Neuronal stem cell (in vitro differentiated cells): Measurements from ENCODE around the gene IDH2.
A peak's percentile ranks its signal among the peaks of the same experiment; 100 is the strongest.
"Not testable (repeated sequence)": the region's sequence is repeated elsewhere in the genome, so short reads cannot be mapped to it uniquely, and the experiment has no call there.

Experiments used
- DNase-seq: peaks from one replicate; pipeline ENCODE4 v3.0.0-alpha.2; 2013; ENCODE audit warnings: low spot score
- H2AFZ ChIP-seq: one replicate; pipeline ENCODE4 v1.6.1; 2013; ENCODE audit warnings: mild to moderate bottlenecking, low read length, inconsistent platforms
- H2AK5ac ChIP-seq: 2 replicates; pipeline ENCODE4 v1.6.1; 2013; ENCODE audit warnings: low read depth, mild to moderate bottlenecking, inconsistent platforms, low read length, moderate library complexity, mixed read lengths
- H2BK120ac ChIP-seq: 2 replicates; pipeline ENCODE4 v1.6.1; 2013; ENCODE audit warnings: low read depth, mild to moderate bottlenecking, inconsistent platforms, low read length, moderate library complexity, mixed read lengths
- H2BK12ac ChIP-seq: one replicate; pipeline ENCODE4 v1.6.1; 2013; ENCODE audit warnings: low read length, inconsistent platforms
- H2BK15ac ChIP-seq: 2 replicates; pipeline ENCODE4 v1.6.1; 2013; ENCODE audit warnings: mild to moderate bottlenecking, low read length, inconsistent platforms, mixed read lengths
- H2BK5ac ChIP-seq: one replicate; pipeline ENCODE4 v1.6.1; 2013; ENCODE audit warnings: inconsistent platforms, mild to moderate bottlenecking, low read length, moderate library complexity
- H3K14ac ChIP-seq: one replicate; pipeline ENCODE4 v1.6.1; 2013; ENCODE audit warnings: low read length, inconsistent platforms
- H3K18ac ChIP-seq: 2 replicates; pipeline ENCODE4 v1.6.1; 2013; ENCODE audit warnings: low read length, inconsistent platforms
- H3K23ac ChIP-seq: 2 replicates; pipeline ENCODE4 v1.6.1; 2013; ENCODE audit warnings: low read depth, mild to moderate bottlenecking, mixed read lengths, low read length, inconsistent platforms; ENCODE audit not compliant: poor library complexity
- H3K27ac ChIP-seq: replicated peaks from 3 replicates; pipeline ENCODE4 v1.5.1; 2013; ENCODE audit warnings: low read length, inconsistent platforms
- H3K27me3 ChIP-seq, 3 experiments: 2 replicates each; pipeline ENCODE4 v1.6.1; 2013; ENCODE audit warnings: low read length in 3 of 3, mild to moderate bottlenecking in 2 of 3, inconsistent platforms in 1 of 3, low read depth in 1 of 3, mixed read lengths in 1 of 3, moderate library complexity in 1 of 3; ENCODE audit not compliant: control insufficient read depth in 3 of 3, insufficient read depth in 3 of 3
- H3K36me3 ChIP-seq, 2 donors: replicated peaks in 1 of 2; 2 replicates each; pipeline ENCODE4 v1.6.1; 2013; ENCODE audit warnings: low read length in 2 of 2; ENCODE audit not compliant: control insufficient read depth in 2 of 2, insufficient read depth in 2 of 2
- H3K4ac ChIP-seq: 2 replicates; pipeline ENCODE4 v1.6.1; 2013; ENCODE audit warnings: inconsistent platforms, mild to moderate bottlenecking, low read length, moderate library complexity
- H3K4me1 ChIP-seq, 2 donors: 1 replicate in 1 of 2; 2 replicates in 1 of 2; pipeline ENCODE4 v1.6.1; 2013; ENCODE audit warnings: low read length in 2 of 2, low read depth in 1 of 2; ENCODE audit not compliant: control insufficient read depth in 2 of 2, insufficient read depth in 1 of 2
- H3K4me2 ChIP-seq: one replicate; pipeline ENCODE4 v1.6.1; 2013; ENCODE audit warnings: mild to moderate bottlenecking, low read length, inconsistent platforms; ENCODE audit not compliant: insufficient read depth, poor library complexity, severe bottlenecking
- H3K4me3 ChIP-seq, 2 donors: 2 replicates each; pipeline ENCODE4 v1.5.1; 2013; ENCODE audit warnings: low read length in 2 of 2, mild to moderate bottlenecking in 2 of 2, inconsistent platforms in 1 of 2, moderate library complexity in 1 of 2
- H3K79me1 ChIP-seq: one replicate; pipeline ENCODE4 v1.6.1; 2013; ENCODE audit warnings: low read depth, mild to moderate bottlenecking, inconsistent platforms, low read length, moderate library complexity
- H3K9ac ChIP-seq: one replicate; pipeline ENCODE4 v1.6.1; 2013; ENCODE audit warnings: mild to moderate bottlenecking, low read depth, low read length, inconsistent platforms; ENCODE audit not compliant: poor library complexity
- H3K9me3 ChIP-seq, 2 donors: replicated peaks in 1 of 2; 2 replicates each; pipeline versions ENCODE3 to v1.6.1; 2013; ENCODE audit warnings: low read length in 2 of 2, mild to moderate bottlenecking in 2 of 2, inconsistent platforms in 1 of 2, low read depth in 1 of 2, mixed read lengths in 1 of 2, moderate library complexity in 1 of 2; ENCODE audit not compliant: control insufficient read depth in 2 of 2, insufficient read depth in 1 of 2
- H4K8ac ChIP-seq: one replicate; pipeline ENCODE4 v1.6.1; 2013; ENCODE audit warnings: low read depth, mild to moderate bottlenecking, inconsistent platforms, low read length, moderate library complexity
- H4K91ac ChIP-seq: one replicate; pipeline ENCODE4 v1.6.1; 2013; ENCODE audit warnings: low read length, low read depth, mild to moderate bottlenecking, inconsistent platforms; ENCODE audit not compliant: poor library complexity
- WGBS, 2 donors: extraction: QIAGEN DNeasy Blood & Tissue Kit; methylation state at CpG; one replicate each; pipeline ENCODE4 v1.1.7; 2013; ENCODE audit warnings: missing lambda C conversion rate in 2 of 2, mixed read lengths in 1 of 2; ENCODE audit not compliant: insufficient read length in 2 of 2, insufficient replicate concordance in 1 of 2; ENCODE audit errors: extremely low coverage in 2 of 2; 5-methylcytosine and 5-hydroxymethylcytosine counted together

IDH2 gene

GRCh38 chr15:90072978-90073640, 29.2 kb downstream of the IDH2 start:
- Histone ChIP-seq H2AFZ (no peak overlapping the region), H2BK15ac (no peak overlapping the region), H3K4me1 (peaks cover 0 to 4% of the 10 kb centered on the region in 2 donors), H3K18ac (no peak overlapping the region), H3K9me3 (no peaks in the 10 kb centered on the region), H4K91ac (no peak overlapping the region), H3K27me3 (no peaks in the 10 kb centered on the region), H3K23ac (no peak overlapping the region), H3K4me3 (no peak overlapping the region), H3K27ac (no peak overlapping the region), H3K9ac (no peak overlapping the region), H2BK12ac (no peak overlapping the region), H3K79me1 (peaks cover 10% of the 10 kb centered on the region), H3K36me3 (peaks cover 47 to 76% of the 10 kb centered on the region in 2 donors), H4K8ac (no peak overlapping the region), H2BK120ac (no peak overlapping the region), H2BK5ac (no peak overlapping the region), H3K4me2 (no peak overlapping the region), H3K14ac (peak overlapping the region; percentile 27), H2AK5ac (no peak overlapping the region), H3K4ac (no peak overlapping the region)
- DNase-seq = no peak
- no CpG with 5 or more reads among the region's 17 CpGs for WGBS, 2 donors

- Histone ChIP-seq H3K4me3 (no peak overlapping the region), H3K14ac (no peak overlapping the region), H3K4me1 (peaks cover 0 to 3% of the 10 kb centered on the region in 2 donors), H3K36me3 (peaks cover 51 to 77% of the 10 kb centered on the region in 2 donors), H2AK5ac (no peak overlapping the region), H4K91ac (no peak overlapping the region), H3K23ac (no peak overlapping the region), H4K8ac (no peak overlapping the region), H3K4me2 (no peak overlapping the region), H3K79me1 (peaks cover 16% of the 10 kb centered on the region), H2AFZ (no peak overlapping the region), H3K18ac (no peak overlapping the region), H3K27ac (no peak overlapping the region), H2BK5ac (no peak overlapping the region), H2BK120ac (no peak overlapping the region), H3K4ac (no peak overlapping the region), H3K9ac (no peak overlapping the region), H2BK15ac (no peak overlapping the region), H3K9me3 (no peaks in the 10 kb centered on the region), H2BK12ac (no peak overlapping the region), H3K27me3 (no peaks in the 10 kb centered on the region)
- DNase-seq = no peak
- no CpG with 5 or more reads among the region's 5 CpGs for WGBS, 2 donors
Measured at GRCh38 chr15:90071220-90071807, 31.0 kb downstream of the IDH2 start.

DNA sequence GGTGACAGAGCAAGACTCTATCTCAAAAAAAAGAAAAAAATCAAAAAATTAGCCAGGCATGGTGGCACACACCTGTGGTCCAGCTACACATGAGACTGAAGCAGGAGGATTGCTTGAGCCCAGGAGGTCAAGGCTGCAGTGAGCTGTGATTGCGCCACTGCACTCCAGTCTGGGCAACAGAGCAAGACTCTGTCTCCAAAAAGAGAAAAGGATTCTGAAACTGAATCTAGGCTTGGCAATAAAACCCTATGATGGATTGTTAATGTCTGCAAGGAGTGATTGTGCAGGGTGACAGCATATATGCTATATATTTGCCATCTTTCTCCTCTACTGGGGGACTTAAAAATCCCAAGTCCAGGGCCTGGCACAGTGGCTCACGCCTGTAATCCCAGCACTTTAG, 31.6 kb downstream of the IDH2 start:
- no CpG with 5 or more reads among the region's 2 CpGs for WGBS, 2 donors
- not testable (repeated sequence) for H3K4me3 ChIP-seq, H2AK5ac ChIP-seq, H3K27me3 ChIP-seq, H3K4me1 ChIP-seq, H3K4me2 ChIP-seq, H3K9ac ChIP-seq, H2BK5ac ChIP-seq, H4K8ac ChIP-seq, H3K9me3 ChIP-seq, H3K27ac ChIP-seq, H3K23ac ChIP-seq, H3K4ac ChIP-seq, H3K14ac ChIP-seq, H3K18ac ChIP-seq, H4K91ac ChIP-seq, H2BK15ac ChIP-seq, H2AFZ ChIP-seq, DNase-seq, H2BK120ac ChIP-seq, H2BK12ac ChIP-seq
- Histone ChIP-seq H3K79me1 (peaks cover 16% of the 10 kb centered on the region), H3K36me3 (peaks cover 45 to 70% of the 10 kb centered on the region in 2 donors)

DNA sequence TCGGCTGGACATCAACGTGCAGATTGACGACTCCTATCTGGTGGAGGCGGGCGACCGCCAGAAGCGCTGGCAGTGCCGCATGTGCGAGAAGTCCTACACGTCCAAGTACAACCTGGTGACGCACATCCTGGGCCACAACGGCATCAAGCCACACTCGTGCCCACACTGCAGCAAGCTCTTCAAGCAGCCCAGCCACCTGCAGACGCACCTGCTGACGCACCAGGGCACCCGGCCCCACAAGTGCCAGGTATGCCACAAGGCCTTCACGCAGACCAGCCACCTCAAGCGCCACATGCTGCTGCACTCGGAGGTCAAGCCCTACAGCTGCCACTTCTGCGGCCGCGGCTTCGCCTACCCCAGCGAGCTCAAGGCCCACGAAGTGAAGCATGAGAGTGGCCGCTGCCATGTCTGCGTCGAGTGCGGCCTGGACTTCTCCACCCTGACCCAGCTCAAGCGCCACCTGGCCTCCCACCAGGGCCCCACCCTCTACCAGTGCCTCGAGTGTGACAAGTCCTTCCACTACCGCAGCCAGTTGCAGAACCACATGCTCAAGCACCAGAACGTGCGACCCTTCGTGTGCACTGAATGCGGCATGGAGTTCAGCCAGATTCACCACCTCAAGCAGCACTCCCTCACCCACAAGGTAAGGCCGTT, 34.2 kb downstream of the IDH2 start:
- no peaks in the 10 kb centered on the region for H3K27me3 ChIP-seq
- H3K4me3 ChIP-seq = peak overlapping the region in 1 of 2 donors; percentile 42
- no peak overlapping the region for H2BK12ac ChIP-seq
- peak overlapping the region; percentile 17 for H3K18ac ChIP-seq
- H4K91ac ChIP-seq = no peak overlapping the region
- H3K14ac ChIP-seq = peak overlapping the region; percentile 71
- H2BK5ac ChIP-seq = peak overlapping the region; percentile 48
- H3K4me2 ChIP-seq = no peak overlapping the region
- H4K8ac ChIP-seq = peak overlapping the region; percentile 65
- H3K23ac ChIP-seq = peak overlapping the region; percentile 93
- no peak overlapping the region for H2BK120ac ChIP-seq
- H3K4ac ChIP-seq = peak overlapping the region; percentile 66
- H3K27ac ChIP-seq = no peak overlapping the region
- peak overlapping the region; percentile 25 for H2BK15ac ChIP-seq
- peaks cover 11 to 13% of the 10 kb centered on the region in 2 donors for H3K4me1 ChIP-seq
- no peaks in the 10 kb centered on the region for H3K9me3 ChIP-seq
- DNase-seq = no peak
- peaks cover 28 to 47% of the 10 kb centered on the region in 2 donors for H3K36me3 ChIP-seq
- H3K79me1 ChIP-seq = peaks cover 16% of the 10 kb centered on the region
- no peak overlapping the region for H3K9ac ChIP-seq
- no CpG with 5 or more reads among the region's 37 CpGs for WGBS, 2 donors
- H2AFZ ChIP-seq = no peak overlapping the region
- no peak overlapping the region for H2AK5ac ChIP-seq
